ENCODE measurements around the gene DAZ3.
"Not testable (repeated sequence)": the region's sequence is repeated elsewhere in the genome, so short reads cannot be mapped to it uniquely, and the experiment has no call there.

Gene DAZ3, protein sequence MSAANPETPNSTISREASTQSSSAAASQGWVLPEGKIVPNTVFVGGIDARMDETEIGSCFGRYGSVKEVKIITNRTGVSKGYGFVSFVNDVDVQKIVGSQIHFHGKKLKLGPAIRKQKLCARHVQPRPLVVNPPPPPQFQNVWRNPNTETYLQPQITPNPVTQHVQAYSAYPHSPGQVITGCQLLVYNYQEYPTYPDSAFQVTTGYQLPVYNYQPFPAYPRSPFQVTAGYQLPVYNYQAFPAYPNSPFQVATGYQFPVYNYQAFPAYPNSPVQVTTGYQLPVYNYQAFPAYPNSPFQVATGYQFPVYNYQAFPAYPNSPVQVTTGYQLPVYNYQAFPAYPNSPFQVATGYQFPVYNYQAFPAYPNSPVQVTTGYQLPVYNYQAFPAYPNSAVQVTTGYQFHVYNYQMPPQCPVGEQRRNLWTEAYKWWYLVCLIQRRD

GRCh38 chrY:24813293-24813692 is at the start of gene DAZ3:
Gene DAZ3, minus strand, starts transcription at chrY:24813393. Its CDS starts 208 bp downstream, at chrY:24813185.
- CTCF ChIA-PET; DNase-seq (ENCODE audit: low spot score); POLR2A ChIA-PET (ENCODE audit: low non-redundant PET); H3K27ac ChIP-seq: not testable (repeated sequence)

- CTCF ChIA-PET; POLR2A ChIA-PET (ENCODE audit: low non-redundant PET): not testable (repeated sequence)
Measured at GRCh38 chrY:24833619-24834018, 20.4 kb upstream of the DAZ3 start, which contains the start of gene DAZ4. Gene DAZ4, plus strand, starts transcription at chrY:24833919. Its CDS starts 208 bp downstream, at chrY:24834127.

GRCh38 chrY:24825069-24825468 is 11.9 kb upstream of the DAZ3 start:
- POLR2A ChIA-PET (ENCODE audit: low non-redundant PET); H3K27ac ChIP-seq; CTCF ChIA-PET; DNase-seq (ENCODE audit: low spot score): not testable (repeated sequence)

More at GRCh38 chrY:24833619-24834018, 20.4 kb upstream of the DAZ3 start, which contains the start of gene DAZ4:
- not testable (repeated sequence) for DNase-seq (ENCODE audit: low spot score); H3K27ac ChIP-seq

GRCh38 chrY:24824184-24824879 is 11.1 kb upstream of the DAZ3 start:
- H3K27ac ChIP-seq; DNase-seq (ENCODE audit: low spot score); CTCF ChIA-PET; POLR2A ChIA-PET (ENCODE audit: low non-redundant PET): not testable (repeated sequence)

DNA sequence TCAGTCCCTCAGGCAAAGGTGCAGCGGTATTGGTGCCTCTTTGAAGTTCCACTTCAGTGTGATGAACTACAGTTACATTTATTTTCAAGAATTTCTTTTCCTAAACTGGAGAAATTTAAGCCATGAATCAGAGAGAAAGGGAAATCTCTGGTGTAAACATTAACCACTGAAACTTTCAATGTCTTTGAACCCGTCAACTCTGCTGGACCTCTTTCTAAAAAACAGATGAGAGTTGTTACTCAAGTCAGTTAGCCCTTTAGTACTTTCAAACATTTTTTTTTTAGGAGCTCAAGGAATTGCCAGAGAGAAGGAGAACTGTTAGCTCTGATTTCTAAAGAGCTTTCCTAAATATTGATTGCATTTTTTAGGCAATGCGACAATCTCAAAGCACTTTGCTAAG is 8.6 kb upstream of the DAZ3 start:
- CTCF ChIA-PET; POLR2A ChIA-PET (ENCODE audit: low non-redundant PET): not testable (repeated sequence)

More for the DNA sequence above, 8.6 kb upstream of the DAZ3 start:
- DNase-seq (ENCODE audit: low spot score); H3K27ac ChIP-seq: not testable (repeated sequence)
